Measurements from ENCODE around the gene TOMM20L. TPM values are rescaled to one million over a fixed set of nuclear protein-coding genes. Genes with fewer than 3 reads are reported as not detected.
"Not testable (repeated sequence)": the region's sequence is repeated elsewhere in the genome, so short reads cannot be mapped to it uniquely, and the experiment has no call there.

TOMM20L gene
- total RNA-seq (2012; rRNA removed) = not detected in 2 replicates

DNA sequence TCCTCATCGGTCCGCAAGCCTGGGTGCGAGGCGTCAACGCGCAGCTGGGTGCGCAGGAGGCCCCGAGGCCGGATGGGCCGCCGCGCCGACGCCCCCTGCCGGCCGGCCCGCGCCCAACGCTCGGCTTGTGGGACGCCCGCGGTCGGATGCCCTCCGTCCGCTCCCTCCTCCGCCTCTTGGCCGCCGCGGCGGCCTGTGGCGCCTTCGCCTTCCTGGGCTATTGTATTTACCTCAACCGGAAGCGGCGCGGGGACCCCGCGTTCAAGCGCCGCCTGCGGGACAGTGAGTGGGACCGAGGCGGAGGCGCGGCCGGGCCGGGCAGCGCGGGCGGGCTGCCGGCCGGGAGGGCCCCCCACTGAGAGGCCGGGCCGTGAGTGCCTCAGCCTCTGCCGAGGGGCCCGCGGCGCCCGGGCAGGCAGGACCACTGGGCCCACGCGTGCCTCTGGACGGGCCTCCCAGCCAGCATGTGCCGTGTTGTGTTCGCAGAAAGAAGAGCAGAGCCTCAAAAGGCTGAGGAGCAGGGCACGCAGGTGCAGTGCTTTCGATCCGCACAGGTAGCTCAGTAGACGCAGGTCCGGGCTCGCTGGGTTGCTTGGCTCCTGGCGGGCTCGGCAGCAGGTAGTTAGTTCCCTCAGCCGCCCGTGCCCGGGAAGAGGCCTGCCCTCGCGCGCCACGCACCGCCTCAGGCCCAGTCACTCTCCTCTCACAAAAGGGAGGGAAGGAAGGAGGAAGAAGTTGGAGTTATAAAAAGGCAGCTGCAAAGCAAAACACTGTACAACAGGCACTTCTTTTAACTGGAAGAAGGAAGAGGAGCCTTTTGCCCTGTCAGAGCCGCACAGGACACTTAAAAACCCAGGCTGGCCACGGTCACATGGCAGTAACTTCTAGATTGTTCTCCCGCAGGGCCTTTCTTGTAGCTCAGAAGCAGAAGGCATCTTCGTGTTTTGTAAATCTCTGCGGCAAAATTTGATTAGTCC is at the start of gene TOMM20L:
Gene TOMM20L, plus strand, starts transcription at position 119 of the 977 bp plus-strand sequence. Its CDS starts 28 bp downstream, at position 147.
- peak within 1 kb of the TSS; percentile 70 for H3K4me3 ChIP-seq (ENCODE audit: low read length)
- H3K27me3 ChIP-seq (ENCODE audit: control insufficient read depth, insufficient read depth, low read length) = no peaks in the 10 kb centered on the region
- no peaks in the 10 kb centered on the region for H3K9me3 ChIP-seq (replicated peaks; ENCODE audit: low read length)
- peaks cover 10% of the 10 kb centered on the region for H3K4me1 ChIP-seq (ENCODE audit: control insufficient read depth, insufficient read depth, low read length)
- H3K36me3 ChIP-seq (ENCODE audit: insufficient read depth, low read length) = no peaks in the 10 kb centered on the region
- H3K4me2 ChIP-seq (ENCODE audit: low read length) = peak within 1 kb of the TSS; percentile 86
- H3K9ac ChIP-seq (ENCODE audit: low read depth, low read length) = peak within 1 kb of the TSS; percentile 77

DNA sequence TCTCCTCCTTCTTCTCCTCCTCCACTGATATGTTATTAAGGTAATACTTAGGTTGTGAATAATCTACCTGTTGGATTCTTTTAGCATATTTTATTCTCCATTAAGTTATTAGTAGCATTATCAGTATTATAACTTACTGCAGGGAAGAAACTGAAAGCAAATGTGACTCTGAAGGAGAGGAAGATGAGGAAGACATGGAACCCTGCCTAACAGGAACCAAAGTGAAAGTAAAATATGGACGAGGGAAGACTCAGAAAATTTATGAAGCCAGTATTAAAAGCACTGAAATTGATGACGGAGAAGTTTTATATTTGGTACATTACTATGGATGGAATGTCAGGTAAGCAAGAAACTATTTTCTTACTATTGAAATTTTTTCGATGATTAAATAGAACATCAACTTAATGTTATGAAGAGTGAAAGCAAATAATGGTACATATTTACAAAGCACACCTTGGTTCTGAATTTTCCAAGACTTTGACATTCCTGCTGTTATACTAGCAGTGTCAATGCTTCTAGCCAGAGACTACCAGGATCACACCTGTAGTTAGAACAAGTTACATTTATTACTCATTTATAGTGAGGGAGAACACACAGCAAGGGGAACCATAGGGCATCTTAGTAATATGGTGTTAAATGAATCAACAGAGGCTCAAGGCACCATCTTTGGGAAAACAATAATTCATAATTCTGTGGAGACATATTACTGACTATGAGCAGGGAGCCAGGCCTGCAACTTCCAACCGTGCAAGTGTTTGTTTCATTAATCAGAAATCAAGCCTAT is 42.0 kb upstream of the TOMM20L start:
- Histone ChIP-seq H3K9ac (ENCODE audit: low read depth, low read length) (no peak overlapping the region), H3K9me3 (replicated peaks; ENCODE audit: low read length) (no peaks in the 10 kb centered on the region), H3K4me3 (ENCODE audit: low read length) (no peak overlapping the region), H3K4me2 (ENCODE audit: low read length) (no peak overlapping the region), H3K27me3 (ENCODE audit: control insufficient read depth, insufficient read depth, low read length) (no peaks in the 10 kb centered on the region), H3K4me1 (ENCODE audit: control insufficient read depth, insufficient read depth, low read length) (no peaks in the 10 kb centered on the region), H3K36me3 (ENCODE audit: insufficient read depth, low read length) (peaks cover 32% of the 10 kb centered on the region)

DNA sequence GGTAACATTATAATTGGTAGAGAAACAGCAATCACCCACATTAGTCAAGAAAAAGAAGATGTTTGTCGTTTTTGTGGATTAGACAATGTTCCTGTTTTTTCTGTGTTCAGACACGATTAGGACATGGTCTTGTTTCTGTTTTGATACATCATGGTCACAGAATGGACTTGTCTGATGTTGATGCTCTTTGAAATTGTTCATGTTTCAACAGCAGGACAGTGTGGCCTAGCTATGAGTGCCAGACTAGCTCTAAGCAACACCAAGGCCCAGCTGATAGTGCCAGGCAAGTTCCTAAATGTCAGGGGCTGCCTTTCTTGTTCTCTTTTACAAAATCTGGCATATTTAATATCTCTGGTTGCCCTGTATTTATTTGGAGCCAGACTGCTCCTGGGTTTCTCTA is 40.9 kb upstream of the TOMM20L start:
- no peaks in the 10 kb centered on the region for H3K9me3 ChIP-seq (replicated peaks; ENCODE audit: low read length)

DNA sequence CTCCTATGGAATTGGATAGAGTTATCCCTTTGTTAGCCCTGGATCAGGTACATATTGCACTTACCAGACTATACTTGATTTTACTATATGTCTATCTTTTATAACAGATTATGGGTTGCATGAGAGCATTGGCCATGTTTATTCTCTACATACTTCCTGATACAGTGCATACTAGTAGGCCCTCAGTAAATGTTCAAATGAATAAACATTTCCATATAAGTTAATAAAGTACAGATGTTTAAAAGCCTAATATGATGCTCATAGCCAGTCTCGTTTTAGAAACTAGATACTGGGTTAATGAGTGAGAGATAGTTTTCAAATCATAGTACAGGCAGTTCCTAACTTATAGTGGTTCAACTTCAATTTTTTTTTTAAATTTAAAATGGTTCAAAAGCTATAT is 39.5 kb upstream of the TOMM20L start:
- no peaks in the 10 kb centered on the region for H3K27me3 ChIP-seq (ENCODE audit: control insufficient read depth, insufficient read depth, low read length)
- no peak overlapping the region for H3K4me3 ChIP-seq (ENCODE audit: low read length)
- H3K9me3 ChIP-seq (replicated peaks; ENCODE audit: low read length) = no peaks in the 10 kb centered on the region
- H3K36me3 ChIP-seq (ENCODE audit: insufficient read depth, low read length) = peaks cover 32% of the 10 kb centered on the region
- H3K4me1 ChIP-seq (ENCODE audit: control insufficient read depth, insufficient read depth, low read length) = no peaks in the 10 kb centered on the region
- H3K4me2 ChIP-seq (ENCODE audit: low read length) = no peak overlapping the region
- no peak overlapping the region for H3K9ac ChIP-seq (ENCODE audit: low read depth, low read length)

More for the DNA sequence above, 40.9 kb upstream of the TOMM20L start:
- Histone ChIP-seq H3K27me3 (ENCODE audit: control insufficient read depth, insufficient read depth, low read length) (no peaks in the 10 kb centered on the region), H3K4me3 (ENCODE audit: low read length) (no peak overlapping the region), H3K9ac (ENCODE audit: low read depth, low read length) (no peak overlapping the region), H3K4me1 (ENCODE audit: control insufficient read depth, insufficient read depth, low read length) (no peaks in the 10 kb centered on the region), H3K4me2 (ENCODE audit: low read length) (no peak overlapping the region), H3K36me3 (ENCODE audit: insufficient read depth, low read length) (peaks cover 30% of the 10 kb centered on the region)

DNA sequence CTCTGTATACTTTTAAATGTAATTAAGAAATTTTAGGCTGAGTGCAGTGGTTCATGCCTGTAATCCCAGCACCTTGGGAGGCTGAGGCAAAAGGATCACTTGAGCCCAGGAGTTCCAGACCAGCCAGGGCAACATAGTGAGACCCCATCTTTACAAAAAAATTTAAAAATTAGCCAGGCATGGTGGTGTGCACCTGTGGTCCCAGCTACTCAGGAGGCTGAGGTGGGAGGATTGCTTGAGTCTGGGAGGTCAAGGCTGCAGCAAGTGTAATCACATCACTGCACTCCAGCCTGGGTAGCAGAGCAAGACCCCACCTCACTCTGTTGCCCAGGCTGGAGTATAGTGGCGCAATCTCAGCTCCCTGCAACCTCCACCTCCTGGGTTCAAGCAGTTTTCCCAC is 33.5 kb upstream of the TOMM20L start:
- H3K36me3 ChIP-seq (ENCODE audit: insufficient read depth, low read length) = peaks cover 47% of the 10 kb centered on the region
- H3K4me1 ChIP-seq (ENCODE audit: control insufficient read depth, insufficient read depth, low read length) = not testable (repeated sequence)

DNA sequence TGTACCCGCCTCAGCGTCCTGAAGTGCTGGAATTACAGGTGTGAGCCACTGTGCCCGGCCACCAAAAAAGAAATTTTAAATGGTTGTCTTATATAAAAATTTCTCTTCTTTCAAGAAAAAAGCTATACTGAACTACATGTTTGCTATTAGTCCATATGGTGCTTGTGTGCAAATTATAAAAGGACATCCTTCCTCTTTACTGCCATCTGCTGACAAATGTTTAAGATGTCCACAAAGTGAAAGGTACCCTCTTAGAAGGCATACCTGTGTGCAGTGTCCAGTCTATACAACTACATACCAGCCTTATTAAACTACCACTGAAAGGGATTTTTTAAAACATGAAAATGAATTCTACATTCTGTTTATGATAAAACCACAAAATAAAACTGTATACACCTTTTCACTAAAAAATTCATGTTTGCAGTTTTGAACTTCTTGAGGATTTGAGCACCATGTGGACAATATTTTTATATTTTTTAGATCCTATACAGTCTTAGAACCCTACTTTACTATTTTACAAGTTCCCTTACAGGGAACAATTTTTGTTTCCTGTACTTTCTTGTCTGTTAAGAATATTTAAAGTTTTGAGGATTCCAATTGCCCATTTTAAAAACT is 32.8 kb upstream of the TOMM20L start:
- Histone ChIP-seq H3K4me1 (ENCODE audit: control insufficient read depth, insufficient read depth, low read length) (no peaks in the 10 kb centered on the region), H3K4me3 (ENCODE audit: low read length) (no peak overlapping the region), H3K27me3 (ENCODE audit: control insufficient read depth, insufficient read depth, low read length) (no peaks in the 10 kb centered on the region), H3K9ac (ENCODE audit: low read depth, low read length) (no peak overlapping the region), H3K4me2 (ENCODE audit: low read length) (no peak overlapping the region), H3K9me3 (replicated peaks; ENCODE audit: low read length) (no peaks in the 10 kb centered on the region), H3K36me3 (ENCODE audit: insufficient read depth, low read length) (peaks cover 53% of the 10 kb centered on the region)

More for the DNA sequence above, 33.5 kb upstream of the TOMM20L start:
- H3K9me3 ChIP-seq (replicated peaks; ENCODE audit: low read length); H3K4me3 ChIP-seq (ENCODE audit: low read length); H3K9ac ChIP-seq (ENCODE audit: low read depth, low read length); H3K4me2 ChIP-seq (ENCODE audit: low read length); H3K27me3 ChIP-seq (ENCODE audit: control insufficient read depth, insufficient read depth, low read length): not testable (repeated sequence)

DNA sequence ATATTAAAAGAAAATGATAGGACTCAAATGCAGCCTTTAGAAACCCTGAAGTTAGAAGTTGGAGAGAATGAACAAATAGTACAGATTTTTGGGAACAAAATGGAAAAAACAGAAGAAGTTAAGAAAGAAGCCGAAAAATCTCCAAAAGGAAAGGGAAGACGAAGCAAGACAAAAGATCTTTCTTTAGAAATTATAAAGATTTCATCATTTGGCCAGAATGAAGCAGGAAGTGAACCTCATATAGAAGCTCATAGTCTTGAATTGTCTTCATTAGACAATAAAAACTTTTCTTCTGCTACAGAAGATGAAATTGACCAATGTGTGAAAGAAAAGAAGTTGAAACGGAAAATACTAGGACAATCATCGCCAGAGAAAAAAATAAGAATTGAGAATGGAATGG is 31.4 kb upstream of the TOMM20L start:
- H3K4me1 ChIP-seq (ENCODE audit: control insufficient read depth, insufficient read depth, low read length) = peaks cover 7% of the 10 kb centered on the region
- H3K9ac ChIP-seq (ENCODE audit: low read depth, low read length) = no peak overlapping the region
- no peaks in the 10 kb centered on the region for H3K27me3 ChIP-seq (ENCODE audit: control insufficient read depth, insufficient read depth, low read length)
- peaks cover 59% of the 10 kb centered on the region for H3K36me3 ChIP-seq (ENCODE audit: insufficient read depth, low read length)
- no peaks in the 10 kb centered on the region for H3K9me3 ChIP-seq (replicated peaks; ENCODE audit: low read length)
- no peak overlapping the region for H3K4me3 ChIP-seq (ENCODE audit: low read length)
- no peak overlapping the region for H3K4me2 ChIP-seq (ENCODE audit: low read length)

DNA sequence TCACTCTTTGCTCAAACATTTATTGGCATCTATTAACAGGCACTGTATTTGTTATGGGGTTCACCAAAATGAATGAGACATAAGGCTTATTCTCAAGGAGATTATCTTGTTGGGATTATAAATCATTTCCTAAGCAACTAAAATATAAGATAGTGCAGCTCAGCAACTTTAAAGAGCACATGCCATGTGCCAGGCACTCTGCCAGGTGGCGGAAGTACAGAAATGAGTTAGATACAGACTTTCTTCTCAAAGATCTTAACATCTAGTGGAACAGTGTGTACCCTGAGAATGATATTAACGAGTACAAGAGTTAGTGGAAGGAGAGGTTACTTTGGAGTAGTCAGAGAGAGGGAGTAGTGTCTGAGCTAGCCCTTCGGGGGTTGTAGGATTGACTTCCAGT is 28.4 kb upstream of the TOMM20L start:
- H3K9me3 ChIP-seq (replicated peaks; ENCODE audit: low read length) = no peaks in the 10 kb centered on the region
- H3K4me1 ChIP-seq (ENCODE audit: control insufficient read depth, insufficient read depth, low read length) = peaks cover 7% of the 10 kb centered on the region
- no peak overlapping the region for H3K4me3 ChIP-seq (ENCODE audit: low read length)
- H3K27me3 ChIP-seq (ENCODE audit: control insufficient read depth, insufficient read depth, low read length) = no peaks in the 10 kb centered on the region
- peaks cover 54% of the 10 kb centered on the region for H3K36me3 ChIP-seq (ENCODE audit: insufficient read depth, low read length)
- no peak overlapping the region for H3K9ac ChIP-seq (ENCODE audit: low read depth, low read length)
- no peak overlapping the region for H3K4me2 ChIP-seq (ENCODE audit: low read length)

DNA sequence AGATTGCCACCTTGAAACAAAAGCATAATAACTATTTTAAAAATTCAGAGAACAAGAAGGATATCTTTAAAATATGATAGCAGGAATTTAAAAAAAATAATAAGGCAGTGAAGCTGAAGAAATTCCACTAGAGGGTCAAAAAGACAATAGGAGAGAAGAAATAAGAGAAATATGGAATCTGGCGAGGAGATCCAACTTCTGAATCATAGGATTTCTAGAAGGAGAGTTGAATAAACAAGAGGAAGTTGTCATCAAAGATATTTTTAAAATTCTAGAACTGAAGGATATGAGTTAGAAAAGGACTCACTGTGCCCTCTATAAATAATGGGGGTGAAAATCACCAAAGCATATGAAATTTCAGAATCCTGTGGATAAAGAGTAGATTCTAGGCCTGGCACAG is 26.8 kb upstream of the TOMM20L start:
- Histone ChIP-seq H3K9me3 (replicated peaks; ENCODE audit: low read length) (no peaks in the 10 kb centered on the region), H3K4me3 (ENCODE audit: low read length) (no peak overlapping the region), H3K4me2 (ENCODE audit: low read length) (no peak overlapping the region), H3K4me1 (ENCODE audit: control insufficient read depth, insufficient read depth, low read length) (peaks cover 7% of the 10 kb centered on the region), H3K9ac (ENCODE audit: low read depth, low read length) (no peak overlapping the region), H3K36me3 (ENCODE audit: insufficient read depth, low read length) (peaks cover 54% of the 10 kb centered on the region), H3K27me3 (ENCODE audit: control insufficient read depth, insufficient read depth, low read length) (no peaks in the 10 kb centered on the region)

DNA sequence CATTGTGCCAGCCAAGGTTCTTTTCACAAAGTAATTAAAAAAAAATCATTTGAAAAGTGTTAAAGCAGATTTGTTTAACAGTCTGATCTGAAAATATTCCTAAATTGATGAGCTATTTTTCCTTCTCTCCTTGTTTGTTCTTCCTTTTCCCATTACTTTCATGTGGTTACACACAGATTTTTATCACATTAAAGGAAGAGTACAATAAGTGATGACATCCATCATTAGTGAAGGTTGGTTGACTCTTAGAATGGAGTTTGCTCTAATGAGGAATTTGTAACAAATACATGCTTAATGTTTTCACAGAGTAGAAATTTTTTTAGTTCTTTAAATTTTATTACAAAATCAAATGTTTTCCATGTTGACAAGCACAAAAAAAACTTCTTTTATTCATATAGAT is 18.9 kb upstream of the TOMM20L start:
- Histone ChIP-seq H3K9me3 (replicated peaks; ENCODE audit: low read length) (no peaks in the 10 kb centered on the region), H3K9ac (ENCODE audit: low read depth, low read length) (no peak overlapping the region), H3K36me3 (ENCODE audit: insufficient read depth, low read length) (peaks cover 13% of the 10 kb centered on the region), H3K4me3 (ENCODE audit: low read length) (no peak overlapping the region), H3K4me2 (ENCODE audit: low read length) (no peak overlapping the region), H3K4me1 (ENCODE audit: control insufficient read depth, insufficient read depth, low read length) (no peaks in the 10 kb centered on the region), H3K27me3 (ENCODE audit: control insufficient read depth, insufficient read depth, low read length) (no peaks in the 10 kb centered on the region)

DNA sequence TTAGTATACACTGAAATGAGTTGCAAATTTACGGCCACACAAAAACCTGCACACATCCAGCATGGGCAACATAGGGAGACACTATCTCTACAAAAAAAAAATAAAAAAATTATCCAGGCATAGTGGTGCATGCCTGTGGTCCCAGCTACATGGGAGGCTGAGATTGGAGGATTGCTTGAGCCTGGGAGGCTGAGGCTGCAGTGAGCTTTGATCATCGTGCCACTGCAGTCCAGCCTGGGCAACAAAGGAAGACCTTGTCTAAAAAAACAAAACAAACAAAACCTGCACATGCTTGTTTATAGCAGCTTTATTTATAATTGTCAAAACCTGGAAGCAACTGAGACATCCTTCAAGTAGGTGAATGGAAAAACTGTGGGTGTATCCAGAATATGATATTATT is 4.9 kb upstream of the TOMM20L start:
- Histone ChIP-seq H3K9me3 (replicated peaks; ENCODE audit: low read length) (no peaks in the 10 kb centered on the region), H3K4me2 (ENCODE audit: low read length) (no peak overlapping the region), H3K36me3 (ENCODE audit: insufficient read depth, low read length) (no peaks in the 10 kb centered on the region), H3K9ac (ENCODE audit: low read depth, low read length) (no peak overlapping the region), H3K4me1 (ENCODE audit: control insufficient read depth, insufficient read depth, low read length) (peaks cover 6% of the 10 kb centered on the region), H3K4me3 (ENCODE audit: low read length) (no peak overlapping the region), H3K27me3 (ENCODE audit: control insufficient read depth, insufficient read depth, low read length) (no peaks in the 10 kb centered on the region)
